NCI-H187 (cell line): ENCODE results near the gene COPB2.

ENCODE experiments used
- DNase-seq, 2 experiments: peaks; one replicate each; lab custom pipeline; 2025; lab: John Stamatoyannopoulos, UW

The COPB2 gene

DNA sequence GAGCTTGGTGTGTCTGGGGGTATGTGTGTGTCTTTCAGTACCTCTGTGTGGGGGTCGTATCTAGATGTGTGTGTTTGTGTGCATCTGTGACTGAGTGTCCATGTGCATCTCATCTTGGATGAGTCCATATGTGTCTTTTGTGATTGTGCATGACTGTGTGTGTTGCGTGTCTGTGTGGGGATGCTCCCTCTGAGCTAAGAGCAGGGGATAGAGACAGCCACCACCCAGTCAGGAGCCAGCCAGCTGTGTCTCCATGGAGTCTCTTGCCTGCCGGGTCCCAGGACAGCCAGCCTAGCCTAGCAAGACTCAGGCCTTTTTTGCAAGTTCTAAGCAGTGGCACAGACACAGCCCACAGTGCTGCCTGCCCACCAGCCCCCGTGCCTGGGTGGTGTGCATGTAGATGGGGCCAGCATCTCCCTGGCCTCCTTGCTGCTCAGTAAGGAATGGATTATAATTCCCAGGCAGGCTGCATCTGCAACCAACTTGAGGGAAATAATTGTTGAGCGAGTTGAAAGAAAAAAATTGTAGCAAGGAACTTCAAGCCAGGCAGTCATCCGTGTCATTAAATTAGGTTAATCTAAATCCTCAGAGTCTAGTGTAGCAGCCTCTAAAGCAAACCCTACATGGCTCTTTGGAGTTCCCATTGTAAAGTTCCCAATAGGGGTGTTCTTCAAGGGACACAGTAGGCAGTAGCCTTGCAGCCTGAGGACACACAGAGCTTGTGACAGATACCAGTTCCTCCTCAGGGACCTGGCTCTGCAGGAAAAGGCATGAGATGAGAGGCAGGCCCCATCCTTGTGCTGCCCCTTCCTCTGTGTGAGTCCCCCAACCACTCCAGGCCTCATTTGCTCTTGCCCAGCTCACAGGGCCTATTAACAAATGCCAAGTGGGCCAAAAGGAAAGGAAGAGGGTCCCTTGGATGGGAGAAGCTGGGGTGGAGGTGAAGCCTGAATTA is 81.6 kb downstream of the COPB2 start:
- no peak for DNase-seq
